WERI-Rb-1 (cell line): Measurements from ENCODE around the gene MLPH.

ENCODE experiments used
- DNase-seq: peaks from one replicate; pipeline ENCODE4 v3.0.0-alpha.2; 2020
- H3K27ac ChIP-seq: fragments of 250-450 bp; sonication (Bioruptor Pico); 2 replicates; pipeline ENCODE4 v1.5.1; 2020; ENCODE audit warnings: mild to moderate bottlenecking, moderate library complexity
- H3K27me3 ChIP-seq: fragments of 250-450 bp; sonication (Bioruptor Pico); 2 replicates; pipeline ENCODE4 v1.5.1; 2021; ENCODE audit warnings: mild to moderate bottlenecking, low read depth, moderate library complexity; ENCODE audit not compliant: insufficient read depth, severe bottlenecking
- H3K36me3 ChIP-seq: fragments of 250-450 bp; sonication (Bioruptor Pico); 2 replicates; pipeline ENCODE4 v1.5.1; 2020; ENCODE audit warnings: mild to moderate bottlenecking, moderate library complexity
- H3K4me3 ChIP-seq: 2 replicates; pipeline ENCODE4 v1.5.1; 2011; ENCODE audit warnings: low read depth, mild to moderate bottlenecking, control low read depth, low read length
- H3K9me3 ChIP-seq: fragments of 250-450 bp; sonication (Bioruptor Pico); 2 replicates; pipeline ENCODE4 v1.5.1; 2021; ENCODE audit warnings: mild to moderate bottlenecking, moderate library complexity; ENCODE audit not compliant: severe bottlenecking
- CTCF ChIP-seq: IDR thresholded peaks from 2 replicates; pipeline ENCODE4 v1.5.1; 2011; ENCODE audit warnings: low read depth, mild to moderate bottlenecking, control low read depth, inconsistent platforms, low read length

The MLPH gene

GRCh38 chr2:237540823-237541222, 53.8 kb downstream of the MLPH start:
- Histone ChIP-seq H3K27ac (no peak overlapping the region), H3K36me3 (no peaks in the 10 kb centered on the region), H3K9me3 (no peaks in the 10 kb centered on the region), H3K27me3 (peaks cover 56% of the 10 kb centered on the region), H3K4me3 (no peak overlapping the region)
- no peak for DNase-seq
- TF ChIP-seq CTCF: no peak

DNA sequence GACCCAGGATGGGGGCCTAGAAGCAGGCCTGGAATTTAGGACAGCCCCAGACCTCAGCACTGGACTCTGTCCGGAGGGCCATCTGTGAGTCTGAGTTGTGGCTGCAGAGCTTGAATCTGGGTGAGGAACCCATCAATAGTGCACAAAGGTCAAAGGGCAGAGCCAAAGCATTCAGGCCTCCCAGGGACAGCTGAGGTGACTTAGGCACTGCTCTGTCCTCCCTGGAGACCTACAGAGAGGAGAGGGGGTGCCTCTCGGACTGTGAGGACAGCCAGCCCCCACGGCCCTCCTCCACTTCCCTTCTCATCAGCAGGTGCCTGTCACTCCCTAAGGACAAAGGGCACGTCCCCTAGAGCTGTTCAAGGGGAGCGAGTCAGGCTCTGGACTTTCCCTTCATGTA, 54.2 kb downstream of the MLPH start:
- Histone ChIP-seq H3K27me3 (peaks cover 56% of the 10 kb centered on the region), H3K9me3 (no peaks in the 10 kb centered on the region), H3K4me3 (no peak overlapping the region), H3K27ac (no peak overlapping the region), H3K36me3 (no peaks in the 10 kb centered on the region)
- no peak for TF ChIP-seq CTCF
- DNase-seq: no peak

GRCh38 chr2:237542001-237542704, 55.1 kb downstream of the MLPH start:
- Histone ChIP-seq H3K36me3 (no peaks in the 10 kb centered on the region), H3K27ac (no peak overlapping the region), H3K4me3 (no peak overlapping the region), H3K27me3 (peaks cover 48% of the 10 kb centered on the region), H3K9me3 (no peaks in the 10 kb centered on the region)
- DNase-seq: no peak
- TF ChIP-seq CTCF: no peak

- H3K9me3 ChIP-seq: no peaks in the 10 kb centered on the region
- H3K36me3 ChIP-seq: no peaks in the 10 kb centered on the region
- no peak for TF ChIP-seq CTCF
- no peak for DNase-seq
- no peak overlapping the region for H3K4me3 ChIP-seq
- no peak overlapping the region for H3K27ac ChIP-seq
- peaks cover 44% of the 10 kb centered on the region for H3K27me3 ChIP-seq
Measured at GRCh38 chr2:237546040-237546875, 59.2 kb downstream of the MLPH start.

- Histone ChIP-seq H3K4me3 (no peak overlapping the region), H3K36me3 (no peaks in the 10 kb centered on the region), H3K27me3 (peaks cover 45% of the 10 kb centered on the region), H3K27ac (no peak overlapping the region), H3K9me3 (no peaks in the 10 kb centered on the region)
- no peak for DNase-seq
- TF ChIP-seq CTCF: no peak
Measured at GRCh38 chr2:237546876-237547395, 59.9 kb downstream of the MLPH start.
